ENCODE measurements around the gene DYRK2. TPM values are rescaled to one million over a fixed set of nuclear protein-coding genes. Genes with fewer than 3 reads are reported as not detected.

Gene DYRK2
- total and polyA plus RNA-seq, 7 donors: 17.6 to 32.8 (median 26.0) TPM

DNA sequence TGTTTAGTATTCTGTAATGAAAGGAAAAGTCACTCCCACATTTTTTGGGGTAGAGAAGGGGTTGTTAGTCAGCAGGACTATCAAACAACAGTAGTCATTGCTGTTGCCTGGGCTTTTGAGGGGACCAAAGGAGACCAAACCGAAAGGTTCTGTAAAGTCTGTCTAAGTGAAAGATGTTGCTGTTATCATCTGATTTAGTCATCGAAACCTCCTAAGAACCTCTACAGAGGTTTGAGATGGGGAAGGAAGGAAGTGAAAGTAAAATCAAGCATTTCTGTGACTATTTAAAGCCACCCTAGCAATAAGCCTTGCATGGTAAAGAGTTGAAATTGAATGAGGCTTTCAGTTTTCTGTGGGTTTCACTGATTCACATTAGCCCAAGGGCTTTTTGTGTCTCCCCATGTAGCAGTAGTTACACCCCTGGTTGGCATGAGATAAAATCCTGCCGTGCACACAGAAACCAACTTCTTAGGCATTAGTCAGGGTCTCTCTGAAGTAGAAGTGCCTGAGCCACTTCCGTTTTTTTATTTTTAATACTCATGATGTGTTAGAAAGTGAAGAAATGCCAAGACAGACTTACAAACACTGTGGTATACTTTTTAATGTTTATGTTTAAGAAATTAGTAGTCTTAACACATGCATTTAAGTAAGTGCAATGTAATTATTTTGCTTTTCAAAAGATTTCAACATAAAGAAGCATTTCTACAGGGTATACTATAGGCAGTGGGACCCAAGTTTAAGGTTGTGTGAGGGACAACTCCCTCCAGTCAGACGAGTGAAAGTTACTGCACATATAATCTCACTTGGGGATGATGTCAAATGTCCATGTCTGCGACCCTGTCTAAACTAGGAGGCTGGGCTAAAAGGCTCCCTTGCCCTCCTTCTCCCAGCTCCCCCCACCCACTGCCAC lies 50.4 kb downstream of the DYRK2 start:
- H3K4me1 ChIP-seq: no peaks in the 10 kb centered on the region
- no peaks in the 10 kb centered on the region for H3K36me3 ChIP-seq
- peak overlapping the region in 1 of 4 donors; percentile 32 for H3K27ac ChIP-seq
- H3K9me3 ChIP-seq: no peaks in the 10 kb centered on the region
- TF ChIP-seq POLR2AphosphoS5 (IDR thresholded peaks at IDR 0.05) (no peak), CTCF (IDR thresholded peaks at IDR 0.05) (no peak)
- WGBS, 2 donors: 44 to 78% methylated on average over 6 of the region's 6 CpGs
- intact Hi-C loops (cut with DNase I): no loop called here
- H3K4me3 ChIP-seq: peak overlapping the region in 3 of 4 donors; percentile 18 to 26 (median 24)
- no peak for DNase-seq
- no peaks in the 10 kb centered on the region for H3K27me3 ChIP-seq

DNA sequence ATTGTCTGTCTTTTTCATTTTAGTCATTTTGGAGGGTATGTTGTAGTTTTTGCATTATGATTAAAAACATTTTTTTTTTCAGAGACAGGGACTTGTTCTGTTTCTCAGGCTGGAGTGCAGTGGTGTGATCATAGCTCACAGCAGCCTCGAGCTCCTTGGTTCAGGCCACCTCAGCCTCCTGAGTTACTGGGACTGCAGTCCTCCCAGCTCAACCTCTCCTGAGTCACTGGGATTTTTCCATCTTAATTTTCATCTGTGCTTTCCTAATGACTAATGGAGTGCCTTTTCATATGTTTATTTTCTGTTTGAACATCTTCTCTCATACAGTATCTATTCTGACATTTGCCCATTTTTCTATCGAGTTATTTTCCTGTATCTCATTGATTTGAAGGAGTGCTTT lies 52.6 kb downstream of the DYRK2 start:
- TF ChIP-seq POLR2A (IDR thresholded peaks at IDR 0.05): no peak
- no peak for TF ChIP-seq POLR2AphosphoS5 (IDR thresholded peaks at IDR 0.05)
- TF ChIP-seq EP300 (IDR thresholded peaks at IDR 0.05): no peak
- TF ChIP-seq CTCF (IDR thresholded peaks at IDR 0.05): no peak
- H3K27me3 ChIP-seq: no peaks in the 10 kb centered on the region
- H3K4me3 ChIP-seq: no peak overlapping the region
- peaks cover 0 to 4% (median 0%) of the 10 kb centered on the region in 4 donors for H3K4me1 ChIP-seq
- H3K27ac ChIP-seq: no peak overlapping the region
- no peaks in the 10 kb centered on the region for H3K9me3 ChIP-seq
- intact Hi-C loops (cut with DNase I): no loop called here
- no peaks in the 10 kb centered on the region for H3K36me3 ChIP-seq
- 94 to 97% methylated on average over 2 of the region's 2 CpGs for WGBS, 2 donors
- DNase-seq: no peak

GRCh38 chr12:67702136-67702535 lies 53.6 kb downstream of the DYRK2 start:
- Histone ChIP-seq H3K27ac (no peak overlapping the region), H3K9me3 (no peaks in the 10 kb centered on the region), H3K36me3 (no peaks in the 10 kb centered on the region), H3K4me3 (no peak overlapping the region), H3K27me3 (no peaks in the 10 kb centered on the region), H3K4me1 (peaks cover 0 to 4% (median 0%) of the 10 kb centered on the region in 4 donors)
- intact Hi-C loops (cut with DNase I): no loop called here
- WGBS, 2 donors: 96 to 98% methylated on average over 1 of the region's 1 CpG
- DNase-seq: no peak
- no peak for TF ChIP-seq POLR2AphosphoS5 (IDR thresholded peaks at IDR 0.05)
- TF ChIP-seq CTCF (IDR thresholded peaks at IDR 0.05): no peak
- TF ChIP-seq EP300 (IDR thresholded peaks at IDR 0.05): no peak
- no peak for TF ChIP-seq POLR2A (IDR thresholded peaks at IDR 0.05)

DNA sequence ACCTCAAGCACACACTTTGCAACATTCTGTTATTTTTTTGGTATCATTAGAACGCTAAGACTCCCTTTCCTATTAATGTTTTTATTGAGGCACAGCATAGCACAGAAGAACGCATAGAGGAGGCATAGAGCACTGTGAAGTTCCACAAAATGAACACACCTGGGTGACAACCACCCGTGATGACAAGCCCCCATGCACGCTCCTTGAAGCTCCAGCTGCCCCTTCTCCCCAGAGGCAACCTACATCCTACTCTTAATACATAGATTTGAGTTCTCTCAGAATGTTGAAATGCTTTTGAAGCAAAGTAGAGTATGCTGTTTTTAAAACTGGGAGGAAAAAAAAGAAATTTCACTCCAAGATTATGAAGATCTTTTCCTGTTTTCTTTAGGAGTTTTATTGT lies 55.5 kb downstream of the DYRK2 start:
- intact Hi-C loops (cut with DNase I): no loop called here
- WGBS, 2 donors: 75 to 93% methylated on average over 4 of the region's 4 CpGs

More for the DNA sequence above, 55.5 kb downstream of the DYRK2 start:
- Histone ChIP-seq H3K4me1 (peaks cover 0 to 4% (median 0%) of the 10 kb centered on the region in 4 donors), H3K27ac (no peak overlapping the region), H3K36me3 (no peaks in the 10 kb centered on the region), H3K9me3 (no peaks in the 10 kb centered on the region), H3K27me3 (no peaks in the 10 kb centered on the region), H3K4me3 (no peak overlapping the region)
- no peak for DNase-seq
- TF ChIP-seq POLR2A (IDR thresholded peaks at IDR 0.05) (no peak), POLR2AphosphoS5 (IDR thresholded peaks at IDR 0.05) (no peak), EP300 (IDR thresholded peaks at IDR 0.05) (no peak), CTCF (IDR thresholded peaks at IDR 0.05) (no peak)
